Fibroblast of the aortic adventitia (primary cell): ENCODE data around the gene SLC13A1. TPM values are rescaled to one million over a fixed set of nuclear protein-coding genes. Genes with fewer than 3 reads are reported as not detected.

Source experiments
- DNase-seq: peaks from one replicate; pipeline ENCODE4 v3.0.0-alpha.2; 2010; ENCODE audit warnings: low read depth
- H3K4me3 ChIP-seq: 2 replicates; pipeline ENCODE4 v1.5.1; 2011; ENCODE audit warnings: low read depth, mild to moderate bottlenecking, control low read depth, low read length, moderate library complexity
- total RNA-seq: library from RNA; depleted of rRNA; stranded (reverse); fragments of >200 nt; gene quantifications from 2 replicates; pipeline ENCODE4 v1.2.3, GENCODE V29; 2012; ENCODE audit warnings: low replicate concordance
- TF ChIP-seq, protein P1 (sequence below): IDR thresholded peaks from 2 replicates; pipeline ENCODE4 v1.5.1; 2011; ENCODE audit warnings: mild to moderate bottlenecking, low read length, control low read depth, inconsistent platforms; ENCODE audit not compliant: insufficient read depth

The SLC13A1 gene
- total RNA-seq, 1 donor, result not detected

DNA sequence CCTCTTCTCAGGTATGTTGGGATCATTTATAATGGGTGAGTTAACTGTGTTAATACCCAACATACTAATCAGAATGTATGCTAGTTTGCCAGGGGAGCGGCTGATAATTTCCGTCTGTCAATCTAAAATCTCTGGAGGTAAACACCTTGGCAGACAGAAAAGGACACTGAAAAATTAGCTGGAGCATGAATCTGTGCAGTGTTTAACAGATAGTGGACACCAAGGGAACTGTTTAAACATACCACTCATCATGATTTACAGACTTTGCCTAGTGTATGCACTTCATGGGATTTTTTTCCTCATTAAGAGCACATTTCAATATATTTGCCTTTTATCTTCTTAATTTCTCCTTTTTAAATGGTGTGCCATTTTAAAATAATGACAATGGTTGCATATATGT is 68.2 kb downstream of the SLC13A1 start:
- DNase-seq, result no peak
- no peak overlapping the region for H3K4me3 ChIP-seq
- TF ChIP-seq, protein P1, sequence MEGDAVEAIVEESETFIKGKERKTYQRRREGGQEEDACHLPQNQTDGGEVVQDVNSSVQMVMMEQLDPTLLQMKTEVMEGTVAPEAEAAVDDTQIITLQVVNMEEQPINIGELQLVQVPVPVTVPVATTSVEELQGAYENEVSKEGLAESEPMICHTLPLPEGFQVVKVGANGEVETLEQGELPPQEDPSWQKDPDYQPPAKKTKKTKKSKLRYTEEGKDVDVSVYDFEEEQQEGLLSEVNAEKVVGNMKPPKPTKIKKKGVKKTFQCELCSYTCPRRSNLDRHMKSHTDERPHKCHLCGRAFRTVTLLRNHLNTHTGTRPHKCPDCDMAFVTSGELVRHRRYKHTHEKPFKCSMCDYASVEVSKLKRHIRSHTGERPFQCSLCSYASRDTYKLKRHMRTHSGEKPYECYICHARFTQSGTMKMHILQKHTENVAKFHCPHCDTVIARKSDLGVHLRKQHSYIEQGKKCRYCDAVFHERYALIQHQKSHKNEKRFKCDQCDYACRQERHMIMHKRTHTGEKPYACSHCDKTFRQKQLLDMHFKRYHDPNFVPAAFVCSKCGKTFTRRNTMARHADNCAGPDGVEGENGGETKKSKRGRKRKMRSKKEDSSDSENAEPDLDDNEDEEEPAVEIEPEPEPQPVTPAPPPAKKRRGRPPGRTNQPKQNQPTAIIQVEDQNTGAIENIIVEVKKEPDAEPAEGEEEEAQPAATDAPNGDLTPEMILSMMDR, result no peak

GRCh38 chr7:123131140-123131539 is 68.6 kb downstream of the SLC13A1 start:
- TF ChIP-seq, protein P1, result no peak
- H3K4me3 ChIP-seq, result no peak overlapping the region
- DNase-seq, result no peak

DNA sequence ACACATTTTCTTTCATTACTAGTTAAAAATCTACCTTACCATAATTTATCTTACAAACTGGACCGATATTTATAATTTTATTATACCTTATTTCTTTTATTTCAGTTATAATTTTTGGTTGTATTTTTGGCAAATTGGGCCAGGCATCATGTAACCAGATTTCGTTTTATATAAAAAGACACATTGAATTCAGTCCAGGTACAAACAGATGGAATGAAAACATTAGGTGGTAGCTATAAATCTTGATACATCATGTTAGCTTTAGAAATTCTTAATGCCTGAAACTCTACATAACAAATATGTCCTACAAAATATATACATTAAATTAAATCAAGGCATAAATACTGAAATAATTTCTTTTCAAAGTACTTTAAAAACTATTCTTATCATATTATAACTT is 73.1 kb downstream of the SLC13A1 start:
- TF ChIP-seq, protein P1, result no peak
- H3K4me3 ChIP-seq, result no peak overlapping the region
- DNase-seq, result no peak

DNA sequence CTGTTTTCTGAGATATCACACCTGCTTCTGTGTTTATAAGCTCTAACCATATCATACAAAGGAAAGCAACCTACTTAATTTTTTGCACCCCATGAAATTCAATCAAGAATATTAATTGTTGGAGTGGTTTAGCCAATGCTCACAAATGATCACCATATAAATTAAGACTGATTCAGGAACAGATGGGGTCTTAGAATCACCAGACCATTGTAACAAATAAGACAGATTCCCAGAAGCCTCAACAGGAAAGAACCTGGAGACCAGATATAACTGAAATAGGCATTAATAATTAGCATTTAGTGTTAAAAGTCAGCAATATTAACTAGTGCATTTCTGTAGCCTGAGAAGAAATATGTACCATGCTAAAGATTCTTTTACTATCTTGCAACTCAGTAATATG is 73.6 kb downstream of the SLC13A1 start:
- H3K4me3 ChIP-seq, result no peak overlapping the region
- TF ChIP-seq, protein P1, result no peak
- no peak for DNase-seq

DNA sequence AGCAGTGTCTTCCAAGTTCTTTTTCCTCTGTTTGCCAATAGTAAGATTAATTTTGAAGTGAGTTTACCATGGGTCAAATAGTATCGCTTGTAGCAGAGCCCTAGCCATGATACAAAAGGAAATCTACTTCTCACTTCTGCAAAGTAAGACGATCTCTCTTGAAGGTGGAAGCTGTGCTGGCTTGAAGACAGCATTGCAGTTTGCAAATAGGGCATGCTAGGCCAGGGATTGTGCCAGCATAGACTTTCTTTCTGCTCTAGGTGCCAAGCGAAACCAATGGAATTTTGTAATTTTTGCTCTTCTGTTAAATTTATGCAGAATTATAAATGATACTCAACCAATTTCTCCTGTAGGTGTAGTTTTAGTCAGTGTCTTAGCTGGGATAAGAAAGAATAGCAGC is 74.5 kb downstream of the SLC13A1 start:
- H3K4me3 ChIP-seq, result no peak overlapping the region
- no peak for DNase-seq
- TF ChIP-seq, protein P1, result no peak

GRCh38 chr7:123122916-123123315 is 76.9 kb downstream of the SLC13A1 start:
- DNase-seq, result no peak

DNA sequence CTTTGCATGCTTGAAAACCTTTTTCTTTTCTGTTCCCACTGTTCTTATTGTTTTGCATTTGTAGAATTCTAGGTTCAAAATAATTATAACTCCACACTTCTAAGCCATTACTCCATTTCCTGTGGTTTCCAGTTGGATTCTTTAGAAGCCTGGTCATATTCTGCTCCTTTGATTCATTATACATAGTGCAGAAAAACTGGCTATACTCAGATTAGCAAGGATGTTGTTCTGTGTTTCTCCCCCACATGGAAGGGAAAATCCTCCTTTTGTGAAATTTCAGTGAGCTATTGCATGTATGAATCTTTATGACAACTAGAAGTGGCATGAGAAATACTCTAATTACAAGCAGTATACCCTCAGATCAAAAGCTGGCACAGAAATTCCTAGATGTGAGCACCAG is 79.5 kb downstream of the SLC13A1 start:
- TF ChIP-seq, protein P1, result no peak
- peak; percentile 13 for DNase-seq
- H3K4me3 ChIP-seq, result no peak overlapping the region

More at GRCh38 chr7:123122916-123123315, 76.9 kb downstream of the SLC13A1 start:
- TF ChIP-seq, protein P1, result no peak
- no peak overlapping the region for H3K4me3 ChIP-seq
